Astrocyte (in vitro differentiated cells and primary cell): ENCODE measurements around the gene NDUFS7. TPM values are rescaled to one million over a fixed set of nuclear protein-coding genes. Genes with fewer than 3 reads are reported as not detected.

Source experiments
- DNase-seq: peaks from one replicate; pipeline ENCODE4 v3.0.0-alpha.2; 2010; ENCODE audit warnings: low read depth
- FAIRE-seq: peaks from 2 replicates; lab custom pipeline; 2011; peaks lifted over from hg19 to GRCh38; lab: Jason Lieb, UNC
- H2AFZ ChIP-seq: 2 replicates; pipeline ENCODE4 v1.6.0; 2012; ENCODE audit warnings: low read depth, low read length, inconsistent platforms
- H3K27ac ChIP-seq: 2 replicates; pipeline ENCODE4 v1.5.1; 2011; ENCODE audit warnings: low read depth, low read length, inconsistent platforms
- H3K27me3 ChIP-seq: 2 replicates; pipeline ENCODE4 v1.6.0; 2011; ENCODE audit warnings: low read length, inconsistent platforms; ENCODE audit not compliant: insufficient read depth
- H3K36me3 ChIP-seq: 2 replicates; pipeline ENCODE4 v1.5.1; 2011; ENCODE audit warnings: low read length, inconsistent platforms; ENCODE audit not compliant: insufficient read depth
- H3K4me1 ChIP-seq: 2 replicates; pipeline ENCODE4 v1.5.1; 2011; ENCODE audit warnings: low read length, inconsistent platforms; ENCODE audit not compliant: insufficient read depth
- H3K4me2 ChIP-seq: 2 replicates; pipeline ENCODE4 v1.6.0; 2012; ENCODE audit warnings: low read length, inconsistent platforms
- H3K4me3 ChIP-seq: 2 replicates; pipeline ENCODE4 v1.5.1; 2011; ENCODE audit warnings: low read depth, mild to moderate bottlenecking, low read length, inconsistent platforms; ENCODE audit not compliant: insufficient read depth
- H3K79me2 ChIP-seq: 2 replicates; pipeline ENCODE4 v1.6.0; 2012; ENCODE audit warnings: mild to moderate bottlenecking, low read length, inconsistent platforms; ENCODE audit not compliant: insufficient read depth
- H3K9ac ChIP-seq: 2 replicates; pipeline ENCODE4 v1.6.0; 2012; ENCODE audit warnings: mild to moderate bottlenecking, low read length, inconsistent platforms
- H3K9me3 ChIP-seq: 2 replicates; pipeline ENCODE4 v1.5.1; 2012; ENCODE audit warnings: low read depth, mild to moderate bottlenecking, low read length, inconsistent platforms; ENCODE audit not compliant: insufficient read depth
- H4K20me1 ChIP-seq: 2 replicates; pipeline ENCODE4 v1.6.0; 2012; ENCODE audit warnings: low read length, inconsistent platforms; ENCODE audit not compliant: insufficient read depth
- H3K27ac Mint-ChIP-seq: one replicate; pipeline ENCODE4 v1.8.0; 2021; ENCODE audit warnings: mild to moderate bottlenecking, mixed read lengths; ENCODE audit not compliant: unreplicated experiment
- H3K27me3 Mint-ChIP-seq: one replicate; pipeline ENCODE4 v1.8.0; 2021; ENCODE audit warnings: low read depth, mixed read lengths; ENCODE audit not compliant: unreplicated experiment
- H3K36me3 Mint-ChIP-seq: one replicate; pipeline ENCODE4 v1.8.0; 2021; ENCODE audit warnings: low read depth, mixed read lengths; ENCODE audit not compliant: unreplicated experiment
- H3K4me1 Mint-ChIP-seq: one replicate; pipeline ENCODE4 v1.8.0; 2021; ENCODE audit warnings: low read depth, mixed read lengths; ENCODE audit not compliant: unreplicated experiment
- H3K4me3 Mint-ChIP-seq: one replicate; pipeline ENCODE4 v1.8.0; 2021; ENCODE audit warnings: mild to moderate bottlenecking, moderate library complexity, mixed read lengths; ENCODE audit not compliant: unreplicated experiment
- H3K9me3 Mint-ChIP-seq: one replicate; pipeline ENCODE4 v1.8.0; 2021; ENCODE audit warnings: mild to moderate bottlenecking, mixed read lengths; ENCODE audit not compliant: unreplicated experiment
- CTCF ChIP-seq: IDR thresholded peaks from 2 replicates; pipeline ENCODE4 v1.5.1; 2011; ENCODE audit warnings: low read depth, mild to moderate bottlenecking, inconsistent platforms, low read length, moderate library complexity; ENCODE audit not compliant: insufficient read depth
- EZH2 ChIP-seq: IDR thresholded peaks from 2 replicates; pipeline ENCODE4 v1.6.1; 2012; ENCODE audit warnings: mild to moderate bottlenecking, low read length, inconsistent platforms; ENCODE audit not compliant: insufficient read depth
- total RNA-seq: library from RNA; stranded (reverse); gene quantifications from 2 replicates; pipeline ENCODE4 v1.2.1, GENCODE V29; 2021

NDUFS7 gene
- total RNA-seq, 1 donor from 2014 or later: 64.0 TPM

DNA sequence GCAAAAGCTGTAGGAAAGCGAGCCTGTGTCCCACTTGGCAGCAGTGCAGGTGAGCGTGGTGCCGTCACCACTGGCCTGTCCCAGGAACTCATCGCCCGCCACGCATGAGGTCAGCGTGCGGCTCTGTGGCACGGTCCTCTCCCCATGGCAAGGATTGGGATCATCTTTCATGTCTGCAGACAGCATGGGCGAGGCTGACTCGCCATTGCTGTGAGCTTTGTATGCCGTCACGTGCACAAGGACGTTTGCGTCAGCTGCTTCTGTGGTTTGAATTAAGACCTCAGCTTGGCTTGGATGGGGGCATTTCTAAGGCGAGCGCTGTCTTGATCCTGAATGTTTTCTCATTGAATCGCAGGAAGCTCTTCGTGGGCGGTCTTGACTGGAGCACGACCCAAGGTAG, 33.4 kb downstream of the NDUFS7 start:
- Mint-ChIP-seq H3K27me3 (no peaks in the 10 kb centered on the region), H3K4me1 (peaks cover 36% of the 10 kb centered on the region), H3K36me3 (peaks cover 6% of the 10 kb centered on the region), H3K27ac (peak overlapping the region; percentile 64), H3K4me3 (no peak overlapping the region), H3K9me3 (no peaks in the 10 kb centered on the region)
- FAIRE-seq: no peak
- peaks cover 98% of the 10 kb centered on the region for H3K79me2 ChIP-seq
- H3K9me3 ChIP-seq: no peaks in the 10 kb centered on the region
- H3K27me3 ChIP-seq: no peaks in the 10 kb centered on the region
- H3K4me2 ChIP-seq: peak overlapping the region; percentile 82
- no peak overlapping the region for H3K4me3 ChIP-seq
- H3K36me3 ChIP-seq: peaks cover 27% of the 10 kb centered on the region
- peaks cover 46% of the 10 kb centered on the region for H3K4me1 ChIP-seq
- peak overlapping the region; percentile 95 for H3K27ac ChIP-seq
- peak overlapping the region; percentile 82 for H3K9ac ChIP-seq
- no peak overlapping the region for H2AFZ ChIP-seq
- no peak for TF ChIP-seq CTCF
- TF ChIP-seq EZH2: no peak
- peaks cover 94% of the 10 kb centered on the region for H4K20me1 ChIP-seq
- peak; percentile 87 for DNase-seq

- Mint-ChIP-seq H3K4me1 (peaks cover 36% of the 10 kb centered on the region), H3K27ac (peak overlapping the region; percentile 50), H3K9me3 (no peaks in the 10 kb centered on the region), H3K36me3 (peaks cover 6% of the 10 kb centered on the region), H3K27me3 (no peaks in the 10 kb centered on the region), H3K4me3 (peak overlapping the region; percentile 0)
- Histone ChIP-seq H3K79me2 (peaks cover 98% of the 10 kb centered on the region), H3K4me3 (no peak overlapping the region), H3K27me3 (no peaks in the 10 kb centered on the region), H2AFZ (no peak overlapping the region), H3K4me2 (peak overlapping the region; percentile 82), H3K9ac (peak overlapping the region; percentile 82), H3K36me3 (peaks cover 33% of the 10 kb centered on the region), H3K4me1 (peaks cover 38% of the 10 kb centered on the region), H4K20me1 (peaks cover 94% of the 10 kb centered on the region), H3K9me3 (no peaks in the 10 kb centered on the region), H3K27ac (peak overlapping the region; percentile 95)
- no peak for FAIRE-seq
- no peak for TF ChIP-seq CTCF
- DNase-seq: no peak
Measured at GRCh38 chr19:1417681-1418495, 34.2 kb downstream of the NDUFS7 start.

GRCh38 chr19:1418496-1418775, 34.7 kb downstream of the NDUFS7 start:
- Mint-ChIP-seq H3K4me3 (no peak overlapping the region), H3K9me3 (no peaks in the 10 kb centered on the region), H3K27me3 (no peaks in the 10 kb centered on the region), H3K27ac (no peak overlapping the region), H3K4me1 (peaks cover 34% of the 10 kb centered on the region), H3K36me3 (peaks cover 6% of the 10 kb centered on the region)
- H3K27ac ChIP-seq: no peak overlapping the region
- H2AFZ ChIP-seq: no peak overlapping the region
- peaks cover 35% of the 10 kb centered on the region for H3K4me1 ChIP-seq
- no peak overlapping the region for H3K4me3 ChIP-seq
- H3K36me3 ChIP-seq: peaks cover 29% of the 10 kb centered on the region
- H4K20me1 ChIP-seq: peaks cover 94% of the 10 kb centered on the region
- DNase-seq: no peak
- H3K4me2 ChIP-seq: no peak overlapping the region
- H3K79me2 ChIP-seq: peaks cover 98% of the 10 kb centered on the region
- no peak for TF ChIP-seq CTCF
- TF ChIP-seq EZH2: no peak
- no peaks in the 10 kb centered on the region for H3K27me3 ChIP-seq
- H3K9ac ChIP-seq: peak overlapping the region; percentile 82
- H3K9me3 ChIP-seq: no peaks in the 10 kb centered on the region
- FAIRE-seq: no peak
